Neural cell (in vitro differentiated cells): ENCODE data around the gene SAG. TPM values are rescaled to one million over a fixed set of nuclear protein-coding genes. Genes with fewer than 3 reads are reported as not detected.

Experiments
- H2AFZ ChIP-seq: fragments of 200-600, 300-800 bp; sonication (generic), shearing (Covaris generic); 2 replicates; pipeline ENCODE4 v1.6.0; 2014; ENCODE audit warnings: low read depth, mild to moderate bottlenecking, antibody characterized with exemption, low read length, moderate library complexity
- H3F3A ChIP-seq: fragments of 200-600 bp; shearing (Covaris generic); 2 replicates; pipeline ENCODE4 v1.6.1; 2016; ENCODE audit warnings: mild to moderate bottlenecking, moderate library complexity, mixed read lengths, antibody characterized with exemption, low read length; ENCODE audit not compliant: insufficient read depth, poor library complexity, severe bottlenecking
- H3K27ac ChIP-seq: fragments of 200-600, 300-800 bp; sonication (generic), shearing (Covaris generic); 2 replicates; pipeline ENCODE4 v1.5.1; 2014; ENCODE audit warnings: mild to moderate bottlenecking, low read length, moderate library complexity
- H3K27me3 ChIP-seq: fragments of 300-800, 200-600 bp; sonication (generic), shearing (Covaris generic); 2 replicates; pipeline ENCODE4 v1.6.0; 2014; ENCODE audit warnings: mild to moderate bottlenecking, low read depth, low read length, moderate library complexity; ENCODE audit not compliant: insufficient read depth
- H3K36me3 ChIP-seq: fragments of 300-800, 200-600 bp; sonication (generic), shearing (Covaris generic); 2 replicates; pipeline ENCODE4 v1.5.1; 2014; ENCODE audit warnings: mild to moderate bottlenecking, antibody characterized with exemption, low read length, moderate library complexity; ENCODE audit not compliant: insufficient read depth
- H3K4me2 ChIP-seq: fragments of 300-800, 200-600 bp; sonication (generic), shearing (Covaris generic); 2 replicates; pipeline ENCODE4 v1.6.0; 2014; ENCODE audit warnings: mild to moderate bottlenecking, low read length
- H3K4me3 ChIP-seq: fragments of 300-800, 200-600 bp; sonication (generic), shearing (Covaris generic); 2 replicates; pipeline ENCODE4 v1.5.1; 2014; ENCODE audit warnings: mild to moderate bottlenecking, low read length, moderate library complexity
- H3K79me2 ChIP-seq: fragments of 200-600 bp; shearing (Covaris generic); replicated peaks from 2 replicates; pipeline ENCODE4 v1.6.0; 2014; ENCODE audit warnings: mild to moderate bottlenecking, low read length, moderate library complexity; ENCODE audit not compliant: insufficient read depth
- H3K9ac ChIP-seq: fragments of 300-800, 200-600 bp; sonication (generic), shearing (Covaris generic); 2 replicates; pipeline ENCODE4 v1.6.1; 2016; ENCODE audit warnings: mild to moderate bottlenecking, low read length, mixed read lengths
- H3K9me2 ChIP-seq: fragments of 200-600 bp; shearing (Covaris generic); 2 replicates; pipeline ENCODE4 v1.6.1; 2016; ENCODE audit warnings: mild to moderate bottlenecking, low read length, mixed read lengths; ENCODE audit not compliant: insufficient read depth
- H3K9me3 ChIP-seq: fragments of 200-600, 300-800 bp; sonication (generic), shearing (Covaris generic); 2 replicates; pipeline ENCODE4 v1.6.1; 2016; ENCODE audit warnings: mild to moderate bottlenecking, mixed run types, low read length, moderate library complexity, mixed read lengths
- H4K20me1 ChIP-seq: fragments of 200-600 bp; shearing (Covaris generic); 2 replicates; pipeline ENCODE4 v1.6.1; 2016; ENCODE audit warnings: mild to moderate bottlenecking, mixed run types; ENCODE audit not compliant: insufficient read depth
- EP300 ChIP-seq: fragments of 450-650 bp; conservative IDR thresholded peaks from 2 replicates; pipeline ENCODE4 v1.6.1; 2014; ENCODE audit warnings: antibody characterized with exemption, mild to moderate bottlenecking, moderate library complexity; ENCODE audit not compliant: poor library complexity, severe bottlenecking
- EZH2 ChIP-seq: fragments of 200-600, 300-800 bp; shearing (Covaris generic), sonication (generic); IDR thresholded peaks from 2 replicates; pipeline ENCODE4 v1.6.1; 2014; ENCODE audit warnings: antibody characterized with exemption, low read length, borderline replicate concordance, mild to moderate bottlenecking; ENCODE audit not compliant: insufficient read depth, poor library complexity, severe bottlenecking
- MXI1 ChIP-seq: fragments of 450-650 bp; conservative IDR thresholded peaks from 2 replicates; pipeline ENCODE4 v1.6.1; 2014; ENCODE audit warnings: antibody characterized with exemption, mild to moderate bottlenecking; ENCODE audit not compliant: poor library complexity, severe bottlenecking
- POLR2AphosphoS5 ChIP-seq: IDR thresholded peaks from 2 replicates; pipeline ENCODE4 v1.6.1; 2012
- RAD21 ChIP-seq: fragments of 450-650 bp; conservative IDR thresholded peaks from 2 replicates; pipeline ENCODE4 v1.6.1; 2014; ENCODE audit warnings: antibody characterized with exemption, mild to moderate bottlenecking, moderate library complexity
- SMC3 ChIP-seq: fragments of 450-650 bp; conservative IDR thresholded peaks from 2 replicates; pipeline ENCODE4 v1.6.1; 2014; ENCODE audit warnings: antibody characterized with exemption, mild to moderate bottlenecking, moderate library complexity; ENCODE audit not compliant: poor library complexity
- TAF1 ChIP-seq: IDR thresholded peaks from 2 replicates; pipeline ENCODE4 v1.6.1; 2012; ENCODE audit warnings: low read depth
- polyA plus RNA-seq: library from polyadenylated mRNA; depleted of rRNA; stranded (reverse); fragments of >200 nt; gene quantifications from 2 replicates; pipeline ENCODE4 v1.2.3, GENCODE V29; 2014
- TF ChIP-seq, protein P1 (sequence below): IDR thresholded peaks from 2 replicates; pipeline ENCODE4 v1.6.1; 2012; ENCODE audit warnings: borderline replicate concordance
- TF ChIP-seq, protein P2 (sequence below): fragments of 450-650 bp; IDR thresholded peaks from 2 replicates; pipeline ENCODE4 v1.5.1; 2014; ENCODE audit warnings: antibody characterized with exemption, mild to moderate bottlenecking, moderate library complexity; ENCODE audit not compliant: poor library complexity, severe bottlenecking

Gene SAG
- polyA plus RNA-seq, 1 donor from 2014 or later: not detected

DNA sequence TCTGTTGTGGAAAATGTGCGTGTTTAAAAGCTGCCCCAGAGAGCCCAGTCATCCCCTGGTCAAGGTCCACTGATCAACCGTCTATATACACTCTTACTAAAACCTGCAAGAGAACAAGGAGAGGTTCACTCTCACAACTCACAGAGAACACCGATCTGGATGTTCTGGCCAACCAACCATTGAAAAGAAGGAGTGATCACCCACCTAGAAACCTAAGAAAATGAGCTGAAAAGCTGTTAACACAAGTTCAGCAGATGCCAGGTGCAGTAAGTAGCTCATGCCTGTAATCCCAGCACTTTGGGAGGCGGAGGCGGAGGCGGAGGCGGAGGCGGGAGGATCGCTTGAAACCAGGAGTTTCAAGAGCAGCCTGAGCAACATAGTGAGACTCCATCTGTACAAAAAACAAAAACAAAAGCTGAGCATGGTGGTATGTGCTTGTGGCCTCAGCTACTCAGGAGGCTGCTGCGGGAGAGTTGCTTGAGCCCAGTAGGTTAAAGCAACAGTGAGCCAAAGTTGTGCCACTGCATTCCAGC lies 41.7 kb upstream of the SAG start:
- Histone ChIP-seq H3K27me3 (no peaks in the 10 kb centered on the region), H3K9me2 (no peaks in the 10 kb centered on the region), H3K36me3 (peaks cover 7% of the 10 kb centered on the region), H3K4me2 (no peak overlapping the region), H2AFZ (no peak overlapping the region), H3F3A (no peaks in the 10 kb centered on the region), H3K4me3 (no peak overlapping the region), H3K27ac (no peak overlapping the region), H4K20me1 (no peaks in the 10 kb centered on the region), H3K9ac (no peak overlapping the region), H3K9me3 (no peaks in the 10 kb centered on the region), H3K79me2 (no peaks in the 10 kb centered on the region)
- TF ChIP-seq TAF1: no peak
- TF ChIP-seq, protein P1, sequence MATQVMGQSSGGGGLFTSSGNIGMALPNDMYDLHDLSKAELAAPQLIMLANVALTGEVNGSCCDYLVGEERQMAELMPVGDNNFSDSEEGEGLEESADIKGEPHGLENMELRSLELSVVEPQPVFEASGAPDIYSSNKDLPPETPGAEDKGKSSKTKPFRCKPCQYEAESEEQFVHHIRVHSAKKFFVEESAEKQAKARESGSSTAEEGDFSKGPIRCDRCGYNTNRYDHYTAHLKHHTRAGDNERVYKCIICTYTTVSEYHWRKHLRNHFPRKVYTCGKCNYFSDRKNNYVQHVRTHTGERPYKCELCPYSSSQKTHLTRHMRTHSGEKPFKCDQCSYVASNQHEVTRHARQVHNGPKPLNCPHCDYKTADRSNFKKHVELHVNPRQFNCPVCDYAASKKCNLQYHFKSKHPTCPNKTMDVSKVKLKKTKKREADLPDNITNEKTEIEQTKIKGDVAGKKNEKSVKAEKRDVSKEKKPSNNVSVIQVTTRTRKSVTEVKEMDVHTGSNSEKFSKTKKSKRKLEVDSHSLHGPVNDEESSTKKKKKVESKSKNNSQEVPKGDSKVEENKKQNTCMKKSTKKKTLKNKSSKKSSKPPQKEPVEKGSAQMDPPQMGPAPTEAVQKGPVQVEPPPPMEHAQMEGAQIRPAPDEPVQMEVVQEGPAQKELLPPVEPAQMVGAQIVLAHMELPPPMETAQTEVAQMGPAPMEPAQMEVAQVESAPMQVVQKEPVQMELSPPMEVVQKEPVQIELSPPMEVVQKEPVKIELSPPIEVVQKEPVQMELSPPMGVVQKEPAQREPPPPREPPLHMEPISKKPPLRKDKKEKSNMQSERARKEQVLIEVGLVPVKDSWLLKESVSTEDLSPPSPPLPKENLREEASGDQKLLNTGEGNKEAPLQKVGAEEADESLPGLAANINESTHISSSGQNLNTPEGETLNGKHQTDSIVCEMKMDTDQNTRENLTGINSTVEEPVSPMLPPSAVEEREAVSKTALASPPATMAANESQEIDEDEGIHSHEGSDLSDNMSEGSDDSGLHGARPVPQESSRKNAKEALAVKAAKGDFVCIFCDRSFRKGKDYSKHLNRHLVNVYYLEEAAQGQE: no peak

- H3K36me3 ChIP-seq: peaks cover 7% of the 10 kb centered on the region
- H3K9me3 ChIP-seq: no peaks in the 10 kb centered on the region
- no peaks in the 10 kb centered on the region for H3K79me2 ChIP-seq
- no peaks in the 10 kb centered on the region for H3F3A ChIP-seq
- H3K4me2 ChIP-seq: no peak overlapping the region
- no peaks in the 10 kb centered on the region for H4K20me1 ChIP-seq
- H2AFZ ChIP-seq: no peak overlapping the region
- H3K27ac ChIP-seq: no peak overlapping the region
- no peaks in the 10 kb centered on the region for H3K27me3 ChIP-seq
- no peak overlapping the region for H3K4me3 ChIP-seq
- no peak overlapping the region for H3K9ac ChIP-seq
- no peaks in the 10 kb centered on the region for H3K9me2 ChIP-seq
- TF ChIP-seq RAD21 (no peak), EP300 (no peak), EZH2 (no peak), SMC3 (no peak), MXI1 (no peak), POLR2AphosphoS5 (no peak), TAF1 (no peak)
- TF ChIP-seq, protein P2, sequence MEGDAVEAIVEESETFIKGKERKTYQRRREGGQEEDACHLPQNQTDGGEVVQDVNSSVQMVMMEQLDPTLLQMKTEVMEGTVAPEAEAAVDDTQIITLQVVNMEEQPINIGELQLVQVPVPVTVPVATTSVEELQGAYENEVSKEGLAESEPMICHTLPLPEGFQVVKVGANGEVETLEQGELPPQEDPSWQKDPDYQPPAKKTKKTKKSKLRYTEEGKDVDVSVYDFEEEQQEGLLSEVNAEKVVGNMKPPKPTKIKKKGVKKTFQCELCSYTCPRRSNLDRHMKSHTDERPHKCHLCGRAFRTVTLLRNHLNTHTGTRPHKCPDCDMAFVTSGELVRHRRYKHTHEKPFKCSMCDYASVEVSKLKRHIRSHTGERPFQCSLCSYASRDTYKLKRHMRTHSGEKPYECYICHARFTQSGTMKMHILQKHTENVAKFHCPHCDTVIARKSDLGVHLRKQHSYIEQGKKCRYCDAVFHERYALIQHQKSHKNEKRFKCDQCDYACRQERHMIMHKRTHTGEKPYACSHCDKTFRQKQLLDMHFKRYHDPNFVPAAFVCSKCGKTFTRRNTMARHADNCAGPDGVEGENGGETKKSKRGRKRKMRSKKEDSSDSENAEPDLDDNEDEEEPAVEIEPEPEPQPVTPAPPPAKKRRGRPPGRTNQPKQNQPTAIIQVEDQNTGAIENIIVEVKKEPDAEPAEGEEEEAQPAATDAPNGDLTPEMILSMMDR: no peak
- TF ChIP-seq, protein P1: no peak
Measured at GRCh38 chr2:233266481-233266880, 41.1 kb upstream of the SAG start.
